ENCODE data around the gene OPN1MW3.
"Not testable (repeated sequence)": the region's sequence is repeated elsewhere in the genome, so short reads cannot be mapped to it uniquely, and the experiment has no call there.

The OPN1MW3 gene

DNA sequence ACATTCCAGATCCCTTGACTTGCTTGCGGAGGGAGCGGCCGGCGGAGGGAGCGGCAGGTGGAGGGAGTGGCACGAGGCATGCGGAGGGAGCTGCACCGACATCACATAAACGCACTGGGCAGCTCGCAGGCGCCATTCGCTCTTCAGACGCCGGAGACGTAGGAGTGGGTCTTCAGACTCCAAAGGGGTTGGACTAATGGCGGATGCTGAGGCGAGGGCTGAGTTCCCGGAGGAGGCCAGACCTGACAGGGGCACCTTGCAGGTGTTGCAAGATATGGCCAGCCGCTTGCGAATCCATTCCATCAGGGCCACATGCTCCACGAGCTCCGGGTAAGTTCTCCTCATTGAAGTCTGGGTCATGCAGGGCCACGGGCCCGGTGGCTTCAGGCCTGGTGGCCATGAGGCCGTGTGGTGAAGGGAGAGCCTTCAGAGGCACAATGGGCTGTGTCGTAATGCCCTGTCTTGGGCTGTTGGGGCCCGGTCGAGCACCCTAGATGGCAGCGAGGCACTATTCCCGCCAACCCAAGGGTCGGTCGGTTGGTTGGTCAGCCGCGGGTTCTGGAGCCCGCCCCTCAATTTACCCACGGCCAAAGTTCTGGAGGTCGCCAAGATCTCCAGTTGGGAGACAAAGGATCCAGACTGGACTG is 38.4 kb downstream of the OPN1MW3 start, which contains the start of gene TKTL1:
TKTL1 (plus strand) TSS at position 132 of the 647 bp plus-strand sequence; CDS start at position 197, 65 bp downstream.
- DNase-seq (ENCODE audit: low read depth in 1 of 2, low spot score in 1 of 2) = no peak

DNA sequence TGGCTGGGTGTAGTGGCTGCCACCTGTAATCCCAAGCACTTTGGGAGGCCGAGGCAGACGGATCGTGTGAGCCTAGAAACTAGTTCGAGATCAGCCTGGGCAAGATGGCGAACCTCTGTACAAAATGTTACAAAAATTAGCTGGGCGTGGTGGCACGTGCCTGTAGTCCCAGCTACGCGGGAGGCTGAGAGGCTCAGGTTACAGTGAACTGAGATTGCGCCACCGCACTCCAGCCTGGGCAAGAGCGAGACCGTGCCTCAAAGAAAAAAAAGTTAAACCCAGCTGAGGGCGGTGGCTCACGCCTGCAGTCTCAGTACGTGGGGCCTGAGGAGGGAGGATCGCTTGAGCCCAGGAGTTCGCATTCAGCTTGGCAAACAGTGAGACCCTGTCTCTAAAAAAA is 39.3 kb downstream of the OPN1MW3 start:
- DNase-seq (ENCODE audit: low read depth in 1 of 2, low spot score in 1 of 2) = no peak

DNA sequence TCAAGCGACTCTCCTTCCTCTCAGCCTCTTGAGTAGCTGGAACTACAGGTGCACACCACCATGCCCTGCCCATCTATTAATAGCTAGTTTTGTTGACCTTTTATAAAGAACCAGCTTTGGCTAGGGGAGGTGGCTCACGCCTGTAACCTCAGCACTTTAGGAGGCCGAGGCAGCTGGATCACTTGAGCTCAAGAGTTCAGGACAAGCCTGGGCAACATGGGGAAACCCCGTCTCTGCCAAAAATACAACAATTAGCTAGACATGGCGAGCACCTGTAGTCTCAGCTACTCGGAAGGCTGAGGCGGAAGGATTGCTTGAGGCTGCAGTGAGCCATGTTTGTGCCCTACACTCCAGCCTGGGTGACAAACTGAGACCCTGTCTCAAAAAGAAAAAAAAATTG is 40.9 kb downstream of the OPN1MW3 start:
- no peak for DNase-seq (ENCODE audit: low read depth in 1 of 2, low spot score in 1 of 2)

- no peak for DNase-seq (ENCODE audit: low read depth in 1 of 2, low spot score in 1 of 2)
These were observed 43.4 kb downstream of the OPN1MW3 start for GRCh38 chrX:154300816-154301215.

DNA sequence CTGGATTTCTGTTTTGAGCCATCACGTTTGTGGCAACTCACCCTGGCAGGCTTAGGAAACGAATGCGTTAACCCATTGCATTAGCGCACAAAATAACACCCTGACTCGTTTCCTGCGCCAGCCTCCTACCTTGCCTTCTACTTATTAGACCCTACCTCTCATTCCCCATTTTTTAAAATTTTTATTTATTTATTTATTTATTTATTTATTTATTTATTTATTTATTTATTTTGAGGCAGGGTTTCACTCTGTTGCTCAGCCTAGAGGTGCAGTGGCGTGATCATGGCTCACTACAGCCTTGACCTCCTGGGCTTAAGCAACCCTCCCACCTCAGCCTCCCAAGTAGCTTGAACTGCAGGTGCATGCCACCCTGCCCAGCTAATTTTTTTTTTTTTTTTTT is 45.6 kb downstream of the OPN1MW3 start:
- DNase-seq (ENCODE audit: low read depth in 1 of 2, low spot score in 1 of 2) = not testable (repeated sequence)

DNA sequence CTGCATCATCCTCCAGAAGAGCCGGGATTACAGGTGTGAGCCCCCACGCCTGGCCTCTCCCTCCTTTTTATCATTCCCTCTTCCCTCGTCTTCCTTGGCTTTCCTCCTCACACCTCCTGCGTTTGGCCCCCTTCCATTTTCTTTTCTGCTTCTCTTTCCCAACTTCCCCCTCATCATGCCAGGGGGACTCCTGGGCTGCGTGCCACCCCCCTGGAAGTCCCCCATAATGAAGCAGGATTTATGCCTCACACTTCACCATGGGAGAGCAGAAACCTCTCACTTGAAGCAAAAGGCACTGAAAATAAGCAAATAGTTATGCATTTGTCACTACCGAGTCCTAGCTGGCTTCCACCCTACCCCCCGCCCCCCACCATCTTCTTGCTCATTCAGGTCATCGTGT is 46.1 kb downstream of the OPN1MW3 start:
- no peak for DNase-seq (ENCODE audit: low read depth in 1 of 2, low spot score in 1 of 2)

- no peak for DNase-seq (ENCODE audit: low read depth in 1 of 2, low spot score in 1 of 2)
These were observed 47.5 kb downstream of the OPN1MW3 start for GRCh38 chrX:154304846-154305245.

GRCh38 chrX:154305541-154306205 is 48.3 kb downstream of the OPN1MW3 start:
- DNase-seq (ENCODE audit: low read depth in 1 of 2, low spot score in 1 of 2) = no peak

DNA sequence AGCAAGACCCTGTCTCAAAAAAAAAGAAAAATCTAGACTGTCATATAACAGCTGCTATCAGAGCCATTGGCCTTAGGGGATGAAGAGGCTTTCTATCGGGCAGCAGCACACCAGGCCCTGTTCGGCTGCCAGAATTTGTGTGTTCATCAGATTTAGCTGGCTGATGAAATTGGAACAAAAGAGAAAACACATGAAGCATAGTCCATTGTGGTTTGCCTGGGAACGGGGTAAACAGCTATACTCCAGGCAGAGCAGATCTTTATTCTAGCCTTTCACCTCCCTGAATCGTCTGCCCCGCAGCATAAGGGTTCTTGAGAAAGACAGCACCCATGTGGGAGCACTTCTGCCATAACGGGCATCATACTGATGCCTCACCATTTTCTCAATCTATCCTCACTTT is 49.8 kb downstream of the OPN1MW3 start:
- no peak for DNase-seq (ENCODE audit: low read depth in 1 of 2, low spot score in 1 of 2)

- peak; percentile 61 to 63 for DNase-seq (ENCODE audit: low read depth in 1 of 2, low spot score in 1 of 2)
These were observed 50.9 kb downstream of the OPN1MW3 start for GRCh38 chrX:154308108-154308946.

- no peak for DNase-seq (ENCODE audit: low read depth in 1 of 2, low spot score in 1 of 2)
These were observed 51.8 kb downstream of the OPN1MW3 start for GRCh38 chrX:154309041-154309775.

DNA sequence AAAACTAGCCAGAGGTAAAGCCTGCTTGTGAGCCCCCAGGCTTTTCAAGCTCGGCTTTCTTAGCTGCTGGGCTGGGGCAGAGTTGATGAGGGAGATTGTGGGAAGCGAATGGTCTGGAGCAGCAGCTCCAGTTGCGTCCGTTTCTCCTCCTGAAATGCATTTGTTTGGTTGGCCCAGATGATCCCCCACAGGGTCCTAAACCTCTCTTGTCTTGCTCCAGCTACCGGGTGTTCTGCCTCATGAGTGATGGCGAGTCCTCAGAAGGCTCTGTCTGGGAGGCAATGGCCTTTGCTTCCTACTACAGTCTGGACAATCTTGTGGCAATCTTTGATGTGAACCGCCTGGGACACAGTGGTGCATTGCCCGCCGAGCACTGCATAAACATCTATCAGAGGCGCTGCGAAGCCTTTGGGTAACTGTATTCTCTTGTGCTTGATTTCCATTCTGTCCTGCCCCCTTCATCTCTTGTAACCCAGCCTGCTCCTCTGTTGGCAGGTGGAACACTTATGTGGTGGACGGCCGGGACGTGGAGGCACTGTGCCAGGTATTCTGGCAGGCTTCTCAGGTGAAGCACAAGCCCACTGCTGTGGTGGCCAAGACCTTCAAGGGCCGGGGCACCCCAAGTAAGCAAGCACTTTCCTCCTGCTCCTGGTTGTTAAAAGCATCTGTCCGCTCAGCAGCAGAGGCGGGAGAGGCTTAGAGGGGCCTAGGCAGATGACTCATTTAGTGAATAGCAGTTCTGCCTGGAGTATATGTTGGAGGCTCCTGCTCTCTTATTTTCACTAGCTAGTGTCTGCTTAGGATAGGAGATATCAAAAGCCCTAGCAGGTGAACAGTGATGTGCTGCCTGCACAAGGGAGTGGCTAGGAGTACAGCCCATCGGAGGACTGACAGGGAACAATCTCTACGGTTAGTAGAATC is 53.5 kb downstream of the OPN1MW3 start:
- DNase-seq (ENCODE audit: low read depth in 1 of 2, low spot score in 1 of 2) = no peak

DNA sequence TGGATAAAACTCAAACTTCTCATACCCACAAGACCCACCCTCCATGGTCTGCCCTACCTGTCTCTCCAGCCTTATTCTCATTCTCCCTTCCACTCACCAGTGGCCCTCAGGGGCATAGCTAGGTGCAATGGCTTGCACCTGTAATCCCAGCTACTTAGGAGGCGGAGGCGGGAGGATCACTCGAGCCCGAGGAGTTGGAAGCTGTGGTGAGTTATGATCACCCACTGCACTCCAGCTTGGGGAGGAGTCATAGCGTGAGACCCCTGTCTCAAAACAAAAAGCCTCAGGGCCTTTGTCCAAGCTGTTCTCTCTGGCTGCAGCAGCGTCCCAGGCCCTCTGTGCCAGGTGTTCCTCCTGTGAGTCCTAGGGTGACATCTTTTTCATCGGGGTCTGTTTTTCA is 54.7 kb downstream of the OPN1MW3 start:
- no peak for DNase-seq (ENCODE audit: low read depth in 1 of 2, low spot score in 1 of 2)

- no peak for DNase-seq (ENCODE audit: low read depth in 1 of 2, low spot score in 1 of 2)
These were observed 55.8 kb downstream of the OPN1MW3 start for GRCh38 chrX:154313147-154313546.

- DNase-seq (ENCODE audit: low read depth in 1 of 2, low spot score in 1 of 2) = no peak
These were observed 58.0 kb downstream of the OPN1MW3 start for GRCh38 chrX:154315416-154315815.

GRCh38 chrX:154317391-154317995 is 60.1 kb downstream of the OPN1MW3 start:
- DNase-seq (ENCODE audit: low read depth in 1 of 2, low spot score in 1 of 2) = no peak

GRCh38 chrX:154320406-154320805 is 63.0 kb downstream of the OPN1MW3 start:
- DNase-seq (ENCODE audit: low read depth in 1 of 2, low spot score in 1 of 2) = no peak
